ENCODE measurements around the gene GOLM1. TPM values are rescaled to one million over a fixed set of nuclear protein-coding genes. Genes with fewer than 3 reads are reported as not detected.

The GOLM1 gene
- total and polyA plus RNA-seq, 2 of the 4 experiments (the other 2 are of a cell fraction): 54.8 to 59.2 TPM

DNA sequence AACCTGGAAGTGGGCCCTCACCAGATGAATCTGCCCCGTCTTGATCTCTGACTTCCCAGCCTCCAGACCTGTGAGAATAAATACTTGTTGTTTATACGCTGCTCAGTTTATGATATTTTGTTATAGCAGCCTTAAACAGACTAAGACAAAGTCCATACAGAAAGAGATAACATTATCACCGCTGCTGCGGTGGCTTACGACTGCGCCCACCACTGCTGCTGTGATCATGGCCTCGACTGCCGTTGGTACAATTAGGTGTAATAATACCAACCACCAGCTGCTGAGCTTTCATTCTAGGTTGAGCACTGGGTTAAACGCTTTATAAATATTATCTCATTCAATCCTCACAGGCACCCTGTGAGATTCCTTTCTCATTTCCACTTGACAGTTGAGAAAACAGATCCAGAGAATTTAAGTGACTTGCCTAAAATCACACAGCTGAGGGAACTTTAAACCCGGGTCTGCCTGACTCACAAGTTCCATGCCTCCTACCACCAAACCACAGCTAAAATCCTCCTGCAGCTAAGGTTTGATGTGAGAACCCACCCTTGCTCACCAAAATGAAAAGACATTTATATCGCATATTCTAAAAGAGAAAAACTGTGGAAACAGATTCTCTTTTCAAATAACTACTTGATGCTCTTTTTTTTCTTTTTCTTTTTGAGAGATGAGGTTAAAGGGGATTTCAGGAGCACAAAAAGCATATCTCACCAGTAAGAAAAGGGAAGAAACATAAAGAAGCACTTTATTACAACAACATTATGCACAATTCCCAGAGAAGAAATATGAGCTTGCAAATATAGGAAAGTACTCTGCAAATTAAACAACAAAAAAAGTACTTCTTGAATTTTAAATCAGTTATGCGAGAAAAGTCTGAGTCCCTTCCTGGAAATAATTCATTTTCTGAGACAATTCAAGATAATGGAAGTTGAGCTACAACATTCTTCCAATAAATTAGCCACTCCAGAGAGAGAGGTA is 23.9 kb downstream of the GOLM1 start:
- ChIA-PET POLR2A (ENCODE audit: unreplicated experiment) (no interaction called here), CTCF (interaction anchor here (0.6 kb wide), 2 partner anchors 23 to 64 kb away, joined by 3 read pairs; no protein-coding TSS in a partner anchor)
- Histone ChIP-seq H3K9me3 (ENCODE audit: control insufficient read depth, insufficient read depth, low read length) (no peaks in the 10 kb centered on the region), H3K18ac (ENCODE audit: low read depth, low read length) (no peak overlapping the region), H2BK15ac (ENCODE audit: low read depth, low read length) (no peak overlapping the region), H4K20me1 (ENCODE audit: insufficient read depth, low read length) (no peaks in the 10 kb centered on the region; the same call in 1 of the 2 replicates), H3K9me1 (ENCODE audit: insufficient read depth, low read length) (peaks cover 14% of the 10 kb centered on the region), H3K79me1 (ENCODE audit: low read depth in 1 of 2, low read length in 2 of 2) (no peaks in the 10 kb centered on the region; a peak in 1 of 4 replicates), H4K91ac (ENCODE audit: insufficient read depth, low read depth, low read length) (no peak overlapping the region), H3K4me1 (ENCODE audit: control insufficient read depth, insufficient read depth, low read length) (peaks cover 4% of the 10 kb centered on the region), H3K23ac (ENCODE audit: low read depth, low read length) (no peak overlapping the region), H3K36me3 (ENCODE audit: control insufficient read depth, insufficient read depth, low read length) (peaks cover 12% of the 10 kb centered on the region), H2BK120ac (ENCODE audit: low read depth, low read length) (no peak overlapping the region), H2AK5ac (ENCODE audit: low read depth, low read length) (no peak overlapping the region), H2BK5ac (ENCODE audit: low read depth, low read length, poor library complexity, severe bottlenecking) (no peak overlapping the region), H3K4ac (ENCODE audit: low read depth, low read length) (no peak overlapping the region), H3K4me3 (ENCODE audit: insufficient read depth, low read depth, low read length) (no peak overlapping the region), H3K56ac (ENCODE audit: extremely low read depth, insufficient read depth, low read length) (no peak overlapping the region), H2BK20ac (ENCODE audit: low read depth, low read length) (no peak overlapping the region), H3K27me3 (ENCODE audit: control insufficient read depth, insufficient read depth, low read length) (no peaks in the 10 kb centered on the region), H3K9ac (ENCODE audit: low read depth, low read length) (no peak overlapping the region), H3K4me2 (ENCODE audit: low read depth, low read length) (no peak overlapping the region), H4K5ac (ENCODE audit: low read depth, low read length) (no peak overlapping the region), H3K27ac (ENCODE audit: insufficient read depth, low read length) (no peak overlapping the region), H3K14ac (replicated peaks; ENCODE audit: low read depth, low read length) (no peak overlapping the region), H2AFZ (replicated peaks; ENCODE audit: low read length, poor library complexity) (no peak overlapping the region), H4K8ac (ENCODE audit: low read depth in 2 of 2, low read length in 2 of 2) (no peak overlapping the region), H2AK9ac (replicated peaks; ENCODE audit: low read depth, low read length, poor library complexity) (no peak overlapping the region)
- no TSS peak for BruUV-seq (replicated peaks)
- intact Hi-C loops (cut with micrococcal nuclease) (no loop called here), dilution Hi-C loops (cut with HindIII; ENCODE audit: low sequenced_read_pairs, unreplicated experiment) (no loop called here), in situ Hi-C loops (cut with MboI; ENCODE audit: low sequenced_read_pairs) (no loop called here)
- DNase-seq (peak; percentile 36), ATAC-seq (ENCODE audit: low read depth) (no peak)
- WGBS, 2 experiments (ENCODE audit: extremely low coverage in 2 of 2, insufficient read length in 1 of 2): 72% methylated on average over 2 of the region's 12 CpGs; no CpG with 5 or more reads in 1 of the 2 experiments
- TF ChIP-seq, protein P1, sequence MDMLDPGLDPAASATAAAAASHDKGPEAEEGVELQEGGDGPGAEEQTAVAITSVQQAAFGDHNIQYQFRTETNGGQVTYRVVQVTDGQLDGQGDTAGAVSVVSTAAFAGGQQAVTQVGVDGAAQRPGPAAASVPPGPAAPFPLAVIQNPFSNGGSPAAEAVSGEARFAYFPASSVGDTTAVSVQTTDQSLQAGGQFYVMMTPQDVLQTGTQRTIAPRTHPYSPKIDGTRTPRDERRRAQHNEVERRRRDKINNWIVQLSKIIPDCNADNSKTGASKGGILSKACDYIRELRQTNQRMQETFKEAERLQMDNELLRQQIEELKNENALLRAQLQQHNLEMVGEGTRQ (IDR thresholded peaks at IDR 0.05; ENCODE audit: low read depth, low read length): no peak
- TF ChIP-seq RCOR1 (IDR thresholded peaks at IDR 0.05; ENCODE audit: insufficient replicate concordance, low read length) (no peak), BHLHE40 (IDR thresholded peaks at IDR 0.05; ENCODE audit: low read depth, low read length) (no peak), MAFK (IDR thresholded peaks at IDR 0.05; ENCODE audit: low read depth, low read length) (no peak), SMC3 (IDR thresholded peaks at IDR 0.05; ENCODE audit: low read depth, low read length) (no peak), RFX5 (IDR thresholded peaks at IDR 0.05; ENCODE audit: low read depth, low read length) (no peak)
- TF ChIP-seq, protein P2, sequence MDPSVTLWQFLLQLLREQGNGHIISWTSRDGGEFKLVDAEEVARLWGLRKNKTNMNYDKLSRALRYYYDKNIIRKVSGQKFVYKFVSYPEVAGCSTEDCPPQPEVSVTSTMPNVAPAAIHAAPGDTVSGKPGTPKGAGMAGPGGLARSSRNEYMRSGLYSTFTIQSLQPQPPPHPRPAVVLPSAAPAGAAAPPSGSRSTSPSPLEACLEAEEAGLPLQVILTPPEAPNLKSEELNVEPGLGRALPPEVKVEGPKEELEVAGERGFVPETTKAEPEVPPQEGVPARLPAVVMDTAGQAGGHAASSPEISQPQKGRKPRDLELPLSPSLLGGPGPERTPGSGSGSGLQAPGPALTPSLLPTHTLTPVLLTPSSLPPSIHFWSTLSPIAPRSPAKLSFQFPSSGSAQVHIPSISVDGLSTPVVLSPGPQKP (IDR thresholded peaks at IDR 0.05; ENCODE audit: borderline replicate concordance, low read depth, low read length): no peak
- TF ChIP-seq, protein P3, sequence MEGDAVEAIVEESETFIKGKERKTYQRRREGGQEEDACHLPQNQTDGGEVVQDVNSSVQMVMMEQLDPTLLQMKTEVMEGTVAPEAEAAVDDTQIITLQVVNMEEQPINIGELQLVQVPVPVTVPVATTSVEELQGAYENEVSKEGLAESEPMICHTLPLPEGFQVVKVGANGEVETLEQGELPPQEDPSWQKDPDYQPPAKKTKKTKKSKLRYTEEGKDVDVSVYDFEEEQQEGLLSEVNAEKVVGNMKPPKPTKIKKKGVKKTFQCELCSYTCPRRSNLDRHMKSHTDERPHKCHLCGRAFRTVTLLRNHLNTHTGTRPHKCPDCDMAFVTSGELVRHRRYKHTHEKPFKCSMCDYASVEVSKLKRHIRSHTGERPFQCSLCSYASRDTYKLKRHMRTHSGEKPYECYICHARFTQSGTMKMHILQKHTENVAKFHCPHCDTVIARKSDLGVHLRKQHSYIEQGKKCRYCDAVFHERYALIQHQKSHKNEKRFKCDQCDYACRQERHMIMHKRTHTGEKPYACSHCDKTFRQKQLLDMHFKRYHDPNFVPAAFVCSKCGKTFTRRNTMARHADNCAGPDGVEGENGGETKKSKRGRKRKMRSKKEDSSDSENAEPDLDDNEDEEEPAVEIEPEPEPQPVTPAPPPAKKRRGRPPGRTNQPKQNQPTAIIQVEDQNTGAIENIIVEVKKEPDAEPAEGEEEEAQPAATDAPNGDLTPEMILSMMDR (conservative IDR thresholded peaks at IDR 0.05; ENCODE audit: low read depth, low read length): no peak

Data from IMR-90 (cell line).